BLaER1 treated with 17β-estradiol and CSF1 and Interleukin-3, amounts not matched to agents 10 nM and 100 nM (cell line): ENCODE results near the gene TPT1.
"Not testable (repeated sequence)": the region's sequence is repeated elsewhere in the genome, so short reads cannot be mapped to it uniquely, and the experiment has no call there.

Source experiments
- H3K27ac ChIP-seq, 11 experiments: shearing (Covaris generic); formaldehyde crosslinking; 2 replicates each; pipeline ENCODE4 v1.8.1; 2022
- H3K27me3 ChIP-seq, 11 experiments: shearing (Covaris generic); formaldehyde crosslinking; 2 replicates each; pipeline ENCODE4 v1.8.1; 2022
- H3K36me3 ChIP-seq, 11 experiments: shearing (Covaris generic); formaldehyde crosslinking; 2 replicates each; pipeline ENCODE4 v1.8.1; 2022
- H3K4me1 ChIP-seq, 10 experiments: shearing (Covaris generic); formaldehyde crosslinking; 2 replicates each; pipeline ENCODE4 v1.8.1; 2022
- H3K4me2 ChIP-seq, 11 experiments: shearing (Covaris generic); formaldehyde crosslinking; 2 replicates each; pipeline ENCODE4 v1.8.1; 2022
- H3K4me3 ChIP-seq, 10 experiments: shearing (Covaris generic); formaldehyde crosslinking; 2 replicates each; pipeline ENCODE4 v1.8.1; 2022
- H3K9ac ChIP-seq, 11 experiments: shearing (Covaris generic); formaldehyde crosslinking; 2 replicates each; pipeline ENCODE4 v1.8.1; 2022
- H3K9me3 ChIP-seq, 11 experiments: shearing (Covaris generic); formaldehyde crosslinking; replicated peaks in 1 of 11; 2 replicates each; pipeline ENCODE4 v1.8.1; 2022
- H4K20me1 ChIP-seq, 11 experiments: shearing (Covaris generic); formaldehyde crosslinking; 2 replicates each; pipeline ENCODE4 v1.8.1; 2022
- Cebpa-rat ChIP-seq, 11 experiments: shearing (Covaris generic); IDR thresholded peaks; 2 replicates each; pipeline ENCODE4 v1.8.1; 2022

The TPT1 gene

GRCh38 chr13:45341034-45341798 is at the start of gene TPT1:
TPT1 (minus strand) TSS chr13:45341183; CDS start chr13:45341069, 114 bp downstream.
- Histone ChIP-seq H3K36me3 (peaks cover 52 to 67% (median 62%) of the 10 kb centered on the region in 11 experiments), H4K20me1 (peaks cover 43 to 47% (median 45%) of the 10 kb centered on the region in 11 experiments), H3K27me3 (no peaks in the 10 kb centered on the region), H3K9me3 (peaks cover 0 to 7% (median 0%) of the 10 kb centered on the region in 11 experiments; a peak in 3 of 22 replicates), H3K4me3 (peak within 1 kb of the TSS; percentile 72 to 96 (median 88)), H3K4me2 (peak within 1 kb of the TSS; percentile 91 to 97 (median 93)), H3K9ac (peak within 1 kb of the TSS; percentile 98 to 100 (median 99)), H3K27ac (peak within 1 kb of the TSS; percentile 98 to 100 (median 99)), H3K4me1 (peaks cover 39 to 49% (median 45%) of the 10 kb centered on the region in 10 experiments)
- no peak for TF ChIP-seq Cebpa-rat (IDR thresholded peaks at IDR 0.05)

GRCh38 chr13:45390348-45390747 is 49.4 kb upstream of the TPT1 start:
- H3K4me1 ChIP-seq: peaks cover 7 to 20% (median 12%) of the 10 kb centered on the region in 10 experiments
- H3K27ac ChIP-seq, H3K4me3 ChIP-seq, H4K20me1 ChIP-seq, H3K27me3 ChIP-seq, H3K9me3 ChIP-seq, H3K4me2 ChIP-seq, H3K9ac ChIP-seq: not testable (repeated sequence)
- peaks cover 20 to 68% (median 41%) of the 10 kb centered on the region in 11 experiments; a peak in 21 of 22 replicates for H3K36me3 ChIP-seq

DNA sequence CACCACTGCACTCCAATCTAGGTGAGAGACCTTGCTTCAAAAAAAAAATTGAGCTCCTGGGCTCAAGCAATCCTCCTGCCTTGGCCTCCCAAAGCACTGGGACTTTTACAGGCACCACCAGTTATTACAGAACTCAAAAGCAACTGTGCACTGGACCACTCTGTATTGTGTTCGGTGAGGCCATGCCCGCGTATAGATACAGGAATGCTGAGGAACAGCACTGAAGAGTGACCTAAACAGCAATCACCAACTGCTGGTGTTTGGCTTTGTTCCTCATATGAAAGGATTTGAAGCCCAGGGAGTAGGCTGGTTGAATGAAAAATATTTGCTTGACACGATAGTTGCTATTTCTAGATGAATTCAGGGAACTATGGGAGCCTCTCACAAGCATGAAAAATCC is 47.7 kb upstream of the TPT1 start:
- no peak overlapping the region for H3K9ac ChIP-seq
- no peak overlapping the region for H3K4me2 ChIP-seq
- no peak for TF ChIP-seq Cebpa-rat (IDR thresholded peaks at IDR 0.05)
- 0 out of 20 replicates have a peak, but pooled peaks cover 0 to 9% (median 0%) of the 10 kb centered on the region in 10 experiments for H3K4me1 ChIP-seq
- H3K27ac ChIP-seq: no peak overlapping the region
- H4K20me1 ChIP-seq: no peaks in the 10 kb centered on the region
- no peaks in the 10 kb centered on the region for H3K27me3 ChIP-seq
- H3K9me3 ChIP-seq: peaks cover 0 to 7% (median 4%) of the 10 kb centered on the region in 11 experiments; a peak in 11 of 22 replicates
- H3K36me3 ChIP-seq: peaks cover 16 to 79% (median 47%) of the 10 kb centered on the region in 11 experiments; a peak in 21 of 22 replicates
- no peak overlapping the region for H3K4me3 ChIP-seq

GRCh38 chr13:45386892-45387575 is 46.1 kb upstream of the TPT1 start:
- H3K27me3 ChIP-seq, H3K4me3 ChIP-seq, H4K20me1 ChIP-seq, H3K4me1 ChIP-seq, H3K4me2 ChIP-seq, H3K9ac ChIP-seq, H3K9me3 ChIP-seq, H3K27ac ChIP-seq: not testable (repeated sequence)
- H3K36me3 ChIP-seq: peaks cover 16 to 72% (median 40%) of the 10 kb centered on the region in 11 experiments; a peak in 21 of 22 replicates

DNA sequence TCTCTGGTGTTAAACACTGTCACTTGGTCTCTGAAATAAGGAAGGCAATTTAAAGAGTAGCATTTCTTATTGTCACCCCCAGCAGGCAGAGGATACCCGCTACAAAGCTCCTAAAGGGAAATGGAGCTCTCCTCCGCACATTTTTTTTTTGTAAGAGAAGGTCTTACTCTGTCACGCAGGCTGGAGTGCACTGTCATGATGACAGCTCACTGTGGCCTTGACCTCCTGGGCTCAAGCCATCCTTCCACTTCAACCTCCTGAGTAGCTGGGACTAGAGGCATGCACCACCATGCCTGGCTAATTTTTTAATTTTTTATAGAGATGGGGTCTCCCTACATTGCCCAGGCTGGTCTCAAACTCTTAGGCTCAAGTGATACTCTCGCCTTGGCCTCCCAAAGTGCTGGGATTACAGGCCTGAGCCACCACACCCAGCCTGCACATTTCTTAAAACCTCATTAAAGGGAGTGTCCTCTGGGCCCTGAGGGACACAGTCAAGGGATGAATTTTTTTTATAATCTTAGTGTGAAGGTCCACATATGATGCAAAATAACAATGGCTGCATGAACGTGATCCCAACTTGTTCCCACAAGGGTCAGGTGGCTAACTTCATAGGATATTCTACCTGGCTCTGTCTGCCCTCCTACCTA is 45.0 kb upstream of the TPT1 start:
- Histone ChIP-seq H3K27ac (no peak overlapping the region), H3K4me3 (no peak overlapping the region), H3K9ac (no peak overlapping the region), H3K4me1 (0 out of 20 replicates have a peak, but pooled peaks cover 0 to 9% (median 0%) of the 10 kb centered on the region in 10 experiments), H3K27me3 (no peaks in the 10 kb centered on the region), H3K9me3 (peaks cover 0 to 7% (median 4%) of the 10 kb centered on the region in 11 experiments; a peak in 11 of 22 replicates), H3K36me3 (peaks cover 12 to 62% (median 35%) of the 10 kb centered on the region in 11 experiments; a peak in 20 of 22 replicates), H3K4me2 (no peak overlapping the region), H4K20me1 (no peaks in the 10 kb centered on the region)
- no peak for TF ChIP-seq Cebpa-rat (IDR thresholded peaks at IDR 0.05)

GRCh38 chr13:45385320-45385719 is 44.3 kb upstream of the TPT1 start:
- Histone ChIP-seq H3K4me1 (0 out of 20 replicates have a peak, but pooled peaks cover 0 to 9% (median 0%) of the 10 kb centered on the region in 10 experiments), H3K4me2 (no peak overlapping the region), H3K27me3 (no peaks in the 10 kb centered on the region), H3K9me3 (peaks cover 0 to 7% (median 4%) of the 10 kb centered on the region in 11 experiments; a peak in 11 of 22 replicates), H3K9ac (no peak overlapping the region), H3K4me3 (no peak overlapping the region), H3K27ac (no peak overlapping the region), H3K36me3 (peaks cover 9 to 55% (median 31%) of the 10 kb centered on the region in 11 experiments; a peak in 20 of 22 replicates), H4K20me1 (no peaks in the 10 kb centered on the region)
- no peak for TF ChIP-seq Cebpa-rat (IDR thresholded peaks at IDR 0.05)

GRCh38 chr13:45384474-45385174 is 43.6 kb upstream of the TPT1 start:
- H3K4me3 ChIP-seq: no peak overlapping the region
- H3K9ac ChIP-seq: no peak overlapping the region
- peaks cover 0 to 7% (median 4%) of the 10 kb centered on the region in 11 experiments; a peak in 11 of 22 replicates for H3K9me3 ChIP-seq
- H3K4me2 ChIP-seq: no peak overlapping the region
- H4K20me1 ChIP-seq: no peaks in the 10 kb centered on the region
- no peak overlapping the region for H3K27ac ChIP-seq
- H3K27me3 ChIP-seq: no peaks in the 10 kb centered on the region
- peaks cover 9 to 55% (median 29%) of the 10 kb centered on the region in 11 experiments; a peak in 20 of 22 replicates for H3K36me3 ChIP-seq
- H3K4me1 ChIP-seq: 0 out of 20 replicates have a peak, but pooled peaks cover 0 to 9% (median 0%) of the 10 kb centered on the region in 10 experiments
- TF ChIP-seq Cebpa-rat (IDR thresholded peaks at IDR 0.05): no peak

DNA sequence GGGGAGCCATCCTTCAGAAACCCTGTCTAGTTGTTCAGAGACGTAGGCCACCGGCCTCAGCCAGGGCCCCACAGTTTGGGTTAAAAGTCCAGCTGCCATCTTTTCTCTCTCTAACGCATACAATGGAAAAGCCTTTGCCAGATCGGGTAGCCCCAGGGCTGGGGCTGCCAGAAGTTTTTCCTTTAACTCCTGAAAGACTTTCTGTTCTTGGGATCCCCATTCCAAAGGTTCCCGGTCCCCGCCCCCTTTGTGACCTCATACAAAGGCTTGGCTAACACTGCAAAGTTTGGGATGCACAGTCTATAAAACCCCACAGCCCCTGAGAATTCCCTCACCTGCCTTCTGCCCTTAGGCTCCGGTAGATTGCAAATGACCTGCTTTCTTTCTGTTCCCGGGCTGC is 41.8 kb upstream of the TPT1 start:
- H3K27ac ChIP-seq, H3K4me2 ChIP-seq, H3K4me3 ChIP-seq: not testable (repeated sequence)

More for the DNA sequence above, 41.8 kb upstream of the TPT1 start:
- not testable (repeated sequence) for H3K27me3 ChIP-seq, H3K4me1 ChIP-seq, H3K9me3 ChIP-seq, H3K9ac ChIP-seq, H4K20me1 ChIP-seq
- H3K36me3 ChIP-seq: peaks cover 8 to 40% (median 25%) of the 10 kb centered on the region in 11 experiments; a peak in 20 of 22 replicates
